ENCODE results near the gene GNPTG.

Gene GNPTG

GRCh38 chr16:1351582-1352362 is at the start of gene GNPTG, which contains the start of gene TSR3:
GNPTG (plus strand) TSS chr16:1351931; CDS start chr16:1351966, 35 bp downstream.
TSR3 (minus strand) TSS chr16:1351878; CDS start chr16:1351804, 74 bp downstream.
- DNase-seq: peak; percentile 88

DNA sequence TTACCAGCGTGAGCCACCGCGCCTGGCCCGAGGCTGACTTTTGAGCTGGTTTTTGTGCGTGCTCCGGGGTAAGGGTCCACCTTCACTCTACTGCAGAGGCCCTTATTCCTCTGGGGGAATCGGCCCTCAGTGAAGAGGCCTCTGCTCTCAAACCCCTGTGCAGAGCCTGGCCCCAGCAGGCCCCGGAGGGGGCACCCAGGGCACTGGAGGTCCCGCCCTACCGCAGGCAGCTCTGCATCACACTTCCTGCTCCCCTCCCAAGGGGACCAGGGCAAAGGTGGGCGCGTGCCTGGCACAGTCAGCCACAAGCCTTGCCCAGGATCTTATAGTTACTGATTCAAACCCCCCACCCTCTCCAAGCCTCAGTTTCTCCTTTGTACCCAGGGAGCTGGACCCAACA is 45.9 kb upstream of the GNPTG start:
- peak; percentile 34 for DNase-seq

GRCh38 chr16:1306334-1306733 is 45.4 kb upstream of the GNPTG start:
- no peak for DNase-seq

DNA sequence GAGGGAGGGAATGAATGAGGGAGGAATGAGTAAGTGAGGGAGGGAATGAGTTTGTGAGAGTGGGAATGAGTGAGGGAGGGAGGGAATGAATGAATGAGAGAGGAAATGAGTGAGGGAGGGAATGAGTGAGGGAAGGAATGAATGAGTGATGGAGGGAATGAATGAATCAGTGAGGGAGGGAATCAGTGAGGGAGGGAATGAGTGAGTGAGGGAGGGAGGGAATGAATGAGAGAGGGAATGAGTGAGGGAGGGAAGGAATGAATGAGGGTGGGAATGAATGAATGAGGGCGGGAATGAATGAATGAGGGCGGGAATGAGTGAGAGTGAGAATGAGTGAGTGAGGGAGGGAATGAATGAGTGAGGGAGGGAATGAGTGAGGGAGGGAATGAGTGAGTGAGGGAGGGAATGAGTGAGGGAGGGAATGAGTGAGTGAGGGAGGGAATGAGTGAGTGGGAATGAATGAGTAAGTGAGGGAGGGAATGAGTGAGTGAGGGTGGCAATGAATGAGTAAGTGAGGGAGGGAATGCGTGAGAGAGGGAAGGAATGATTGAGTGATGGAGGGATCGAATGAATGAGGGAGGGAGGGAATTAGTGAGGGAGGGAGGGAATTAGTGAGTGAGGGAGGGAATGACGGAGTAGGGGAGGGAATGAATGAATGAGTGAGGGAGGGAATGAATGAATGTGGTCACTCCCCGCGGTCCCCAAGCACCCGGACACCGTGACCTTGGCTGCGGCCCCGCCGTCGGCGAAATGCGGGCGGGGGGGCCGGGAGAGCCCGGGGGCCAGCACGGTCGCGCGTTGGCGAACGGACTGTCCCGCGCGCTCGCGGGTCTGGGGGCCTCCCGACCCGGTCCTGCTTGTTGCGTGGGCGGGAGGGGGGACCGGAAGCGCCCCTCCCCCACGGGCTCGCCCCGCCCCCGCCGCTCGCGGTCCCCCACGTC is 43.4 kb upstream of the GNPTG start:
- DNase-seq: no peak

- peak; percentile 96 for DNase-seq
Measured at GRCh38 chr16:1308977-1309885, 42.5 kb upstream of the GNPTG start, which contains the start of gene UBE2I. UBE2I (plus strand) TSS chr16:1309636; CDS start chr16:1314031, 4,395 bp downstream.

DNA sequence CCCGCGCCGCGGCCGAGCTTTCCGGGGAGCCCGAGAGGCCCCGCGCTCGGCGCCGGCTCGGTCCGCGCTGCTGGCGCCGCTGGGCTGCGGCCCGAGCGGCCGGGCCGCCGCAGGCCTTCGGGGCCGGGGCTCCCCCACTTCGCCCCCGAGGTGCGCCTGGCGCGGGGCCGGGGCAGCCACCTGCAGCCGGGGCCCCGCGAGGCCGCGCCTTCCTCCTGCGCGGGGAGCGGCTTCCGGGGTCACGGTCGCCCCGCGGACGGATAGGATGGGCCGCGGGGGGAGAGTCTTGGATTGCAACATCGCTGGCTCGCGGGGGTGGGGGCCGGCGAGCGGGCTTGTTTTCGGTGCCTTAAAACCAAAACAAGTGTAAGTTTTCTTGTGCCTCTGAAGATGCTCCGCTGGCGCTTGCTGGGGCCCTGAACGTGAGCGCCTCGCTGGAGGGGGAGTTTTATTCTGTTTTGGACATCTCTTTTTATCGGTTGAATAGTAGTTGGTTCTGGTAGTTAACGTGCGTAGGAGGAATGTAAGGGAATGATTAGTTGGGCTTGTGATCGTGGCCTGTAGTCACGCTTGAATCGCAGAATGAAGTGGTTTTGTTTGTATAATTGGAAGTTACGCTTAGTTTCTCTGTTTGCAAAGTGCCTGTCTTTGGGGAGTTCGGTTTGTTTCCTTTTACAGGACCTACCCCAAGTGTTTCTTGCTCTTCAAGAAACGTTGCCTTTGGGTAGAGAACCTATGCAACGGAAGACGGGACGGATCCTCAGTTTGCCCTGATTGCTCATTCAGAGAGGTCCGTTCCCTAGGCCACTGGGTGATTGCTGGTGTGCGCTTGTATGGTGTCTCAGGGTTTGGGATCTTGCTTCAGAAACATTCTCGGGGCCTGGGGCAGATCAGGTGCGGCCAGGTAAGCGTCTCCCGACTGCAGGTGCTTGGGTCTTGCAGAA is 41.6 kb upstream of the GNPTG start:
- peak; percentile 67 for DNase-seq

DNA sequence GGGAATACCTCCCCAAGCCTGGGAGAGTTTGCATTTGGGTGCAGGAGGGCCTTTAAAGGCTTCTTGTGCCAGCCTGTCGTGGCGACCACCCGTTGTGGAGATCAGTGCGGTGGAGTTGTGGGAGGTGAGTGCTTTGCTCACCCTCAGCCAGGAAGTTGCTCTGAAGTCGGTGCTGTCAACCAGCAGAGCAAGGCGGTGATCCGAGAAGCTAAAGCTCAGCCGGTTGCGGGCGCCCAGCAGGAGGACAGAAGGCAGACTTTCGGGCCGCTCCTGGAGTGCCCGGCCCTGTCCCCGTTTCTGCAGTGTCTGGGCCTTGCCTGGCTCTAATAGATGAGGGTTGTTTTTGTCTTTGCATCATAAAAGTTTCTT is 40.9 kb upstream of the GNPTG start:
- DNase-seq: peak; percentile 35

DNA sequence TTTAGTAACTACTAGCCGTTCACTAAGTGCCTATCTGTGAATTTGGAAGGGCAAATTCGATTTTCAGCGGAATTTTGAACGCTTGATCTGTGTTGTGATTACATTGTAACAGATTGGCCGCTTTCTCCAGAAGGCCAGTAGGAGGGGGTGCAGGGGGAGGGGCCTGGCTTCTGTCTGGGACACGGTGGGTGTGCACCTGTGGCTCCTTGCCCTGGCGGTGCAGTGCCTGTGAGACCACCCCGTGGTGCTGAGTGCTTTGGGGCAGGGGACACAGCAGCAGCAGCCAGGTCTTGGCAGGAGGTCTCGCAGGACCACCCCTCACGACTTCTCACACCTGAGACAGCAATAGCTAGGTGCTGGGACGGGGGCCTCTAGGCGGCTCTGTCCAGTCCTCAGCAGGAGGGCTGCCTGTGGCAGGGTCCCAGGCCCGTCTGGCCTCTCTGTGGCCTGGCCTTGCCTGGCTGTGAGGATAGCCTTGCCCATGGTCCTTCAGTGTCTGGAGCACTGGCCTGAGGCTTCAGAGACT is 40.5 kb upstream of the GNPTG start:
- DNase-seq: no peak

- DNase-seq: no peak
Measured at GRCh38 chr16:1311738-1312466, 39.8 kb upstream of the GNPTG start.

DNA sequence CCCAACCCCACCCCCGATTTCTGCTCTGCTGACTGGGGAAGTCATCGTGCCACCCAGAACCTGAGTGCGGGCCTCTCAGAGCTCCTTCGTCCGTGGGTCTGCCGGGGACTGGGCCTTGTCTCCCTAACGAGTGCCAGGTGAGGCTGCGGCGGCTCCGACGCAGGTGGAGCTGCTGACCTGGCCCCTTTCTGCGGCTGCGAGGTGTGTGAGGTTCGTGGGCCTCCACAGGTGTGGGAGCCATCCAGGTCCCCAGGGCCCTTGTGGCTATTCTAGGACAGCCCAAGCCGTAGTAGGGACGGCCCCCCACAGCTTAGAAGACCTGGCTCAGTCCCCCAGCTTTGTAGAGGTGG is 39.3 kb upstream of the GNPTG start:
- no peak for DNase-seq

DNA sequence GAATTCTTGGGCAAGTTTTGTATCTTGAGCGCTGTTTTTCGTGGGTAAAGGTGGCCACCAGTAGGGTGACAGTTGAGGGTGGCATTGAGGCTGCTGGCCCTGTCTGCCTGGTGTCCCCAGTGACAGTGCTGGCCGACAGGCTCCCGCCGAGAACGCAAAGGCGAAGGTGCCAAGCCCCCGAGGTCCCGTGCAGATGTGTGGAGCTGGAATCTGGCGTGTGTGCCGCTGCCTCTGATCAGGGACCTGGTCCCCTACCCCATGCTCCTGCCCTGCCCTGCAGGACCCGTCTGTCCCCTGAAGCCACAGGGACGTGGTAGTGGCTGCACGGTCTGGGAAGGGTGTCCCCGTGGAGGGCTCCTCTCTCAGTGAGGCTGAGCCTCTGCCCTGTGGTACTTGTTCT is 38.8 kb upstream of the GNPTG start:
- no peak for DNase-seq

- no peak for DNase-seq
Measured at GRCh38 chr16:1313721-1314369, 37.9 kb upstream of the GNPTG start.

GRCh38 chr16:1314399-1315068 is 37.2 kb upstream of the GNPTG start:
- DNase-seq: no peak

GRCh38 chr16:1315081-1316032 is 36.4 kb upstream of the GNPTG start:
- no peak for DNase-seq

DNA sequence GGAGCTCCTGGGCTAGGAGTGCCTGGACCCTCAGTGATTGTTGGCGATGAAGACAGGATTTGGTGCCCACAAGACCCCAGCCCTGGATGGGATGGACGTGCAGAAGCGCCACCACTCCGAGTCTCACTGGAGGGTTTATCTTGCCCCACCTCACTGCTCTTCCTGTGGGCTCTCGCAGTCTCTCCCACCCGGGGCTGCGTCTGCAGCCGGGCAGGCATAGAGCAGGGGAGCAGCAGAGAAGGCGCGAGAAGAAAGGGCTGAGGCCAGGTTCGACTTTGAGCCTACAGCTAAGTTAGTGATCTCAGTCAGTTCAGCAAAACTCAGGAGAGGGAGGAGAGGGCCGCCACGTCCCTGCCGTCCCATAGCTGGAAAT is 35.7 kb upstream of the GNPTG start:
- no peak for DNase-seq

- no peak for DNase-seq
Measured at GRCh38 chr16:1317479-1318267, 34.1 kb upstream of the GNPTG start.

- no peak for DNase-seq
Measured at GRCh38 chr16:1318268-1318545, 33.5 kb upstream of the GNPTG start.

- DNase-seq: no peak
Measured at GRCh38 chr16:1319041-1319440, 32.7 kb upstream of the GNPTG start.
